ENCODE data around the gene PLCD1.

GRCh38 chr3:38030126-38031021 lies 932 bp upstream of the PLCD1 start:
- TF ChIP-seq, protein P1, sequence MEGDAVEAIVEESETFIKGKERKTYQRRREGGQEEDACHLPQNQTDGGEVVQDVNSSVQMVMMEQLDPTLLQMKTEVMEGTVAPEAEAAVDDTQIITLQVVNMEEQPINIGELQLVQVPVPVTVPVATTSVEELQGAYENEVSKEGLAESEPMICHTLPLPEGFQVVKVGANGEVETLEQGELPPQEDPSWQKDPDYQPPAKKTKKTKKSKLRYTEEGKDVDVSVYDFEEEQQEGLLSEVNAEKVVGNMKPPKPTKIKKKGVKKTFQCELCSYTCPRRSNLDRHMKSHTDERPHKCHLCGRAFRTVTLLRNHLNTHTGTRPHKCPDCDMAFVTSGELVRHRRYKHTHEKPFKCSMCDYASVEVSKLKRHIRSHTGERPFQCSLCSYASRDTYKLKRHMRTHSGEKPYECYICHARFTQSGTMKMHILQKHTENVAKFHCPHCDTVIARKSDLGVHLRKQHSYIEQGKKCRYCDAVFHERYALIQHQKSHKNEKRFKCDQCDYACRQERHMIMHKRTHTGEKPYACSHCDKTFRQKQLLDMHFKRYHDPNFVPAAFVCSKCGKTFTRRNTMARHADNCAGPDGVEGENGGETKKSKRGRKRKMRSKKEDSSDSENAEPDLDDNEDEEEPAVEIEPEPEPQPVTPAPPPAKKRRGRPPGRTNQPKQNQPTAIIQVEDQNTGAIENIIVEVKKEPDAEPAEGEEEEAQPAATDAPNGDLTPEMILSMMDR (IDR thresholded peaks at IDR 0.05; ENCODE audit: low read length) = no peak
- no peak for TF ChIP-seq EZH2phosphoT487 (IDR thresholded peaks at IDR 0.05; ENCODE audit: low read length)
- TF ChIP-seq EZH2 (optimal IDR thresholded peaks at IDR 0.05; ENCODE audit: low read depth, low read length) = no peak

Data from MM.1S (cell line).